Measurements from ENCODE around the gene MED23.

MED23 gene

GRCh38 chr6:131588643-131589042 lies 39.4 kb downstream of the MED23 start:
- H3K9me2 ChIP-seq (replicated peaks; ENCODE audit: low read depth, low read length) = no peaks in the 10 kb centered on the region
- no peak overlapping the region for H2AFZ ChIP-seq (ENCODE audit: low read length)
- H3F3A ChIP-seq (ENCODE audit: low read depth) = no peaks in the 10 kb centered on the region
- H3K79me2 ChIP-seq (ENCODE audit: insufficient read depth, low read length) = no peaks in the 10 kb centered on the region
- no peak for TF ChIP-seq CTCF (conservative IDR thresholded peaks at IDR 0.05; ENCODE audit: low read length)
- no peak for TF ChIP-seq EZH2phosphoT487 (IDR thresholded peaks at IDR 0.05; ENCODE audit: borderline replicate concordance)
- H3K36me3 ChIP-seq (ENCODE audit: insufficient read depth, low read length) = peaks cover 79% of the 10 kb centered on the region
- H3K9me3 ChIP-seq (ENCODE audit: insufficient read depth, low read depth, low read length) = no peaks in the 10 kb centered on the region
- no peak overlapping the region for H3K4me3 ChIP-seq (ENCODE audit: low read length, poor library complexity, severe bottlenecking)
- no peaks in the 10 kb centered on the region for H3K4me1 ChIP-seq (ENCODE audit: insufficient read depth, low read length, poor library complexity, severe bottlenecking)
- H4K20me1 ChIP-seq (ENCODE audit: insufficient read depth, low read length, poor library complexity, severe bottlenecking) = no peaks in the 10 kb centered on the region
- no peak overlapping the region for H3K9ac ChIP-seq (ENCODE audit: low read depth, low read length, poor library complexity, severe bottlenecking)
- no peaks in the 10 kb centered on the region for H3K27me3 ChIP-seq (ENCODE audit: insufficient read depth, low read length, poor library complexity, severe bottlenecking)
- H3K4me2 ChIP-seq (ENCODE audit: low read depth, low read length, poor library complexity, severe bottlenecking) = no peak overlapping the region

GRCh38 chr6:131587909-131588308 lies 40.1 kb downstream of the MED23 start:
- no peaks in the 10 kb centered on the region for H3K79me2 ChIP-seq (ENCODE audit: insufficient read depth, low read length)
- TF ChIP-seq EZH2phosphoT487 (IDR thresholded peaks at IDR 0.05; ENCODE audit: borderline replicate concordance) (no peak), CTCF (conservative IDR thresholded peaks at IDR 0.05; ENCODE audit: low read length) (no peak)
- H3K4me2 ChIP-seq (ENCODE audit: low read depth, low read length, poor library complexity, severe bottlenecking) = no peak overlapping the region
- H3K27me3 ChIP-seq (ENCODE audit: insufficient read depth, low read length, poor library complexity, severe bottlenecking) = no peaks in the 10 kb centered on the region
- no peaks in the 10 kb centered on the region for H3F3A ChIP-seq (ENCODE audit: low read depth)
- H2AFZ ChIP-seq (ENCODE audit: low read length) = no peak overlapping the region
- H3K4me1 ChIP-seq (ENCODE audit: insufficient read depth, low read length, poor library complexity, severe bottlenecking) = no peaks in the 10 kb centered on the region
- no peaks in the 10 kb centered on the region for H3K9me3 ChIP-seq (ENCODE audit: insufficient read depth, low read depth, low read length)
- no peak overlapping the region for H3K9ac ChIP-seq (ENCODE audit: low read depth, low read length, poor library complexity, severe bottlenecking)
- no peaks in the 10 kb centered on the region for H3K9me2 ChIP-seq (replicated peaks; ENCODE audit: low read depth, low read length)
- H3K4me3 ChIP-seq (ENCODE audit: low read length, poor library complexity, severe bottlenecking) = no peak overlapping the region
- peaks cover 82% of the 10 kb centered on the region for H3K36me3 ChIP-seq (ENCODE audit: insufficient read depth, low read length)
- H4K20me1 ChIP-seq (ENCODE audit: insufficient read depth, low read length, poor library complexity, severe bottlenecking) = no peaks in the 10 kb centered on the region

- H3F3A ChIP-seq (ENCODE audit: low read depth) = no peaks in the 10 kb centered on the region
- H3K79me2 ChIP-seq (ENCODE audit: insufficient read depth, low read length) = no peaks in the 10 kb centered on the region
- H2AFZ ChIP-seq (ENCODE audit: low read length) = no peak overlapping the region
- no peaks in the 10 kb centered on the region for H3K27me3 ChIP-seq (ENCODE audit: insufficient read depth, low read length, poor library complexity, severe bottlenecking)
- no peak overlapping the region for H3K9ac ChIP-seq (ENCODE audit: low read depth, low read length, poor library complexity, severe bottlenecking)
- no peak overlapping the region for H3K4me2 ChIP-seq (ENCODE audit: low read depth, low read length, poor library complexity, severe bottlenecking)
- H4K20me1 ChIP-seq (ENCODE audit: insufficient read depth, low read length, poor library complexity, severe bottlenecking) = no peaks in the 10 kb centered on the region
- TF ChIP-seq EZH2phosphoT487 (IDR thresholded peaks at IDR 0.05; ENCODE audit: borderline replicate concordance) (no peak), CTCF (conservative IDR thresholded peaks at IDR 0.05; ENCODE audit: low read length) (no peak)
- H3K9me3 ChIP-seq (ENCODE audit: insufficient read depth, low read depth, low read length) = no peaks in the 10 kb centered on the region
- no peaks in the 10 kb centered on the region for H3K9me2 ChIP-seq (replicated peaks; ENCODE audit: low read depth, low read length)
- no peaks in the 10 kb centered on the region for H3K4me1 ChIP-seq (ENCODE audit: insufficient read depth, low read length, poor library complexity, severe bottlenecking)
- H3K4me3 ChIP-seq (ENCODE audit: low read length, poor library complexity, severe bottlenecking) = no peak overlapping the region
- H3K36me3 ChIP-seq (ENCODE audit: insufficient read depth, low read length) = peaks cover 77% of the 10 kb centered on the region
Observed at GRCh38 chr6:131586543-131586942, 41.5 kb downstream of the MED23 start.

All from Loucy (cell line).